ENCODE data around the gene SLC35B4.

The SLC35B4 gene

GRCh38 chr7:134276951-134277350 lies 39.8 kb downstream of the SLC35B4 start:
- no peaks in the 10 kb centered on the region; the same call in 1 of the 2 replicates for H3K36me3 ChIP-seq (ENCODE audit: low read length)
- H3K79me2 ChIP-seq (ENCODE audit: insufficient read depth, low read length) = no peaks in the 10 kb centered on the region
- H3F3A ChIP-seq (ENCODE audit: insufficient read depth) = no peaks in the 10 kb centered on the region
- H4K20me1 ChIP-seq (ENCODE audit: low read depth, low read length) = no peaks in the 10 kb centered on the region
- no peak overlapping the region for H3K4me2 ChIP-seq (ENCODE audit: low read depth, low read length, poor library complexity, severe bottlenecking)
- no peak overlapping the region for H3K4me3 ChIP-seq (ENCODE audit: insufficient read depth, low read length, poor library complexity, severe bottlenecking)
- no peak for TF ChIP-seq CTCF (IDR thresholded peaks at IDR 0.05; ENCODE audit: insufficient read depth, low read length, poor library complexity, severe bottlenecking)
- TF ChIP-seq EZH2phosphoT487 (conservative IDR thresholded peaks at IDR 0.05; ENCODE audit: low read length) = no peak
- H3K9me2 ChIP-seq (replicated peaks; ENCODE audit: insufficient read depth, low read length) = no peaks in the 10 kb centered on the region
- no peak overlapping the region for H3K9ac ChIP-seq (ENCODE audit: low read length)
- no peak overlapping the region for H3K27ac ChIP-seq (ENCODE audit: low read depth, low read length)
- no peaks in the 10 kb centered on the region for H3K9me3 ChIP-seq (ENCODE audit: insufficient read depth, low read length)
- H3K27me3 ChIP-seq (ENCODE audit: low read length) = no peaks in the 10 kb centered on the region
- no peak overlapping the region for H2AFZ ChIP-seq (ENCODE audit: low read depth, low read length, severe bottlenecking)

DNA sequence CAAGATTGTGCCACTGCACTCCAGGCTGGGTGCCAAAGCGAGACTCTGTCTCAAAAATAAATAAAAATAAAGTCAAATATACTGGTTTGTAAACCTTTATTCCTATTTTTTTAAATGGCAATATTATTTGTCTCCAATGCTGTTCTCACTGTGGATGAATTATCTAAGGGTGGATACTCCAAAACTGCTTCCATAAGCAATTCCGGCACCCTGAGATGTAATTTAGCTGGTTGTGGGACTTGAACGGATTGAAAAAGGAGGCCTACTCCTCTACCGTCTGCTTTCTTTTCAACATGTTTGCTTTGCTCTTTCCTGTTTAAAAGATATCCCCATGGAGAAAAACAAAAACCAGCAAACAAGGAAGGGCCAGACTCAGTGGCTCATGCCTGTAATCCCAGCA lies 54.4 kb downstream of the SLC35B4 start:
- Histone ChIP-seq H3K27ac (ENCODE audit: low read depth, low read length) (no peak overlapping the region), H3K4me3 (ENCODE audit: insufficient read depth, low read length, poor library complexity, severe bottlenecking) (no peak overlapping the region), H4K20me1 (ENCODE audit: low read depth, low read length) (no peaks in the 10 kb centered on the region), H3F3A (ENCODE audit: insufficient read depth) (no peaks in the 10 kb centered on the region), H3K79me2 (ENCODE audit: insufficient read depth, low read length) (no peaks in the 10 kb centered on the region), H3K4me2 (ENCODE audit: low read depth, low read length, poor library complexity, severe bottlenecking) (no peak overlapping the region), H3K36me3 (ENCODE audit: low read length) (no peaks in the 10 kb centered on the region), H3K9me3 (ENCODE audit: insufficient read depth, low read length) (peaks cover 7% of the 10 kb centered on the region; the same call in 1 of the 2 replicates), H2AFZ (ENCODE audit: low read depth, low read length, severe bottlenecking) (no peak overlapping the region), H3K9me2 (replicated peaks; ENCODE audit: insufficient read depth, low read length) (no peaks in the 10 kb centered on the region), H3K27me3 (ENCODE audit: low read length) (0 out of 2 replicates have a peak, but pooled peaks cover 3% of the 10 kb centered on the region), H3K9ac (ENCODE audit: low read length) (no peak overlapping the region)
- TF ChIP-seq EZH2phosphoT487 (conservative IDR thresholded peaks at IDR 0.05; ENCODE audit: low read length) (no peak), CTCF (IDR thresholded peaks at IDR 0.05; ENCODE audit: insufficient read depth, low read length, poor library complexity, severe bottlenecking) (no peak)

GRCh38 chr7:134255814-134256213 lies 60.9 kb downstream of the SLC35B4 start:
- Histone ChIP-seq H3F3A (ENCODE audit: insufficient read depth) (no peaks in the 10 kb centered on the region), H3K36me3 (ENCODE audit: low read length) (no peaks in the 10 kb centered on the region), H4K20me1 (ENCODE audit: low read depth, low read length) (no peaks in the 10 kb centered on the region), H3K79me2 (ENCODE audit: insufficient read depth, low read length) (no peaks in the 10 kb centered on the region), H3K9ac (ENCODE audit: low read length) (no peak overlapping the region), H3K9me2 (replicated peaks; ENCODE audit: insufficient read depth, low read length) (no peaks in the 10 kb centered on the region), H3K4me3 (ENCODE audit: insufficient read depth, low read length, poor library complexity, severe bottlenecking) (no peak overlapping the region), H2AFZ (ENCODE audit: low read depth, low read length, severe bottlenecking) (no peak overlapping the region), H3K27me3 (ENCODE audit: low read length) (no peaks in the 10 kb centered on the region), H3K27ac (ENCODE audit: low read depth, low read length) (no peak overlapping the region), H3K9me3 (ENCODE audit: insufficient read depth, low read length) (no peaks in the 10 kb centered on the region), H3K4me2 (ENCODE audit: low read depth, low read length, poor library complexity, severe bottlenecking) (no peak overlapping the region)
- no peak for TF ChIP-seq CTCF (IDR thresholded peaks at IDR 0.05; ENCODE audit: insufficient read depth, low read length, poor library complexity, severe bottlenecking)
- TF ChIP-seq EZH2phosphoT487 (conservative IDR thresholded peaks at IDR 0.05; ENCODE audit: low read length) = no peak
